Mesodermal cell (in vitro differentiated cells): ENCODE measurements around the gene CBX1.

Experiments used
- H3K27ac ChIP-seq: 2 replicates; pipeline ENCODE4 v1.7.0; 2013; ENCODE audit warnings: mild to moderate bottlenecking, low read depth, low read length, moderate library complexity; ENCODE audit not compliant: severe bottlenecking
- H3K36me3 ChIP-seq: 2 replicates; pipeline ENCODE4 v1.7.1; 2013; ENCODE audit warnings: mild to moderate bottlenecking, low read length, moderate library complexity; ENCODE audit not compliant: control insufficient read depth, insufficient read depth
- H3K4me1 ChIP-seq: one replicate; pipeline ENCODE4 v1.7.1; 2013; ENCODE audit warnings: mild to moderate bottlenecking, low read length; ENCODE audit not compliant: insufficient read depth, control insufficient read depth, poor library complexity, severe bottlenecking
- H3K4me3 ChIP-seq: 2 replicates; pipeline ENCODE4 v1.7.0; 2013; ENCODE audit warnings: low read length, control low read depth, mild to moderate bottlenecking; ENCODE audit not compliant: insufficient read depth, poor library complexity, severe bottlenecking; ENCODE audit errors: extremely low read depth
- H3K9me3 ChIP-seq: 2 replicates; pipeline ENCODE4 v1.7.1; 2013; ENCODE audit warnings: mild to moderate bottlenecking, low read length, moderate library complexity; ENCODE audit not compliant: control insufficient read depth
- WGBS, 2 experiments: methylation state at CpG; one replicate each; pipeline ENCODE4 v1.1.5; 2013; ENCODE audit warnings: missing lambda C conversion rate in 2 of 2; ENCODE audit not compliant: insufficient coverage in 2 of 2; 5-methylcytosine and 5-hydroxymethylcytosine counted together

Gene CBX1

GRCh38 chr17:48123111-48123510, 21.8 kb upstream of the CBX1 start:
- H3K36me3 ChIP-seq: peaks cover 57% of the 10 kb centered on the region
- H3K4me1 ChIP-seq: peaks cover 5% of the 10 kb centered on the region
- H3K27ac ChIP-seq: no peak overlapping the region
- 86 to 90% methylated on average over 2 to 5 of the region's 6 CpGs for WGBS, 2 experiments
- H3K9me3 ChIP-seq: no peaks in the 10 kb centered on the region
- no peak overlapping the region for H3K4me3 ChIP-seq

- Histone ChIP-seq H3K27ac (no peak overlapping the region), H3K36me3 (peaks cover 62% of the 10 kb centered on the region), H3K4me1 (peaks cover 5% of the 10 kb centered on the region), H3K4me3 (no peak overlapping the region), H3K9me3 (no peaks in the 10 kb centered on the region)
- 93 to 100% methylated on average over 2 to 3 of the region's 3 CpGs for WGBS, 2 experiments
These were observed 21.4 kb upstream of the CBX1 start for GRCh38 chr17:48122665-48123045.

DNA sequence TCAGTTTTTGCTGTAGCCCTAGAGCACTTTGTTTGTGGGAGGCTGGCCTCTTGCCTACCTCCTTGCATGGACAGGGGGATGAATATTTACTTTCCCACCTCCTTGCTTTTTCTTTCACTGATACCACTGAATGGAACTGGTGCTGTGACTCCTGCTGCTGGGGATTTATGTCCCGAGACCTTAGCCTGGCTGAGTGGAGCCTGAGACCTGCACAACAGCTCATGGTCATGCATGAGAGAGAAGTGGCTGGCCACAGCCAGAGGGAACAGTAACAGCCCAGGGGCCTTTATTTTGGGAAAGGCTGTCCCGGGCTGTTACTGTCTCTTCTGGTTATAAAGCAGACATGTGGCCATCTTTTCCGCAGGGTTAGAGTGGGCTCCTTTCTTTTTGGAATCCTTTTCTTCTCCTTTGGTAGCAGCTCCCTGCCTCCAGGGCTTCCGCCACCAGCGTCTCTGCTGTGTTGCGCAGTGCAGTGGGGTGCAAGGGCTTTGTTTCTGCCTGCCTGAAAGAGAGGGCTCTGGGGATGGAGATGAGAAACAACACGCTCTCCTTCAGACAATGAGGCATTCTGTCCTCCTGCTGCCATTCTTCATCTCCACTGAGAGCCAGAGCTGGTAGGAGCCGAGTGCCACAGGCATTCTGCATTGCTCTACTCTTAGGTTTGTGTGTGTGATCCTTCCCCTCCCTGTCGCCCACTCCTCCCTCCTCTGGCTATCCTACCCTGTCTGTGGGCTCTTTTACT, 20.8 kb upstream of the CBX1 start:
- Histone ChIP-seq H3K27ac (no peak overlapping the region), H3K4me1 (no peaks in the 10 kb centered on the region), H3K4me3 (no peak overlapping the region), H3K36me3 (peaks cover 66% of the 10 kb centered on the region), H3K9me3 (no peaks in the 10 kb centered on the region)
- 95 to 97% methylated on average over 3 to 6 of the region's 9 CpGs for WGBS, 2 experiments

- no peaks in the 10 kb centered on the region for H3K4me1 ChIP-seq
- no peak overlapping the region for H3K4me3 ChIP-seq
- whole genome bisulfite sequencing, 2 experiments: 94 to 100% methylated on average over 5 of the region's 5 CpGs
- H3K36me3 ChIP-seq: peaks cover 50% of the 10 kb centered on the region
- H3K27ac ChIP-seq: no peak overlapping the region
- no peaks in the 10 kb centered on the region for H3K9me3 ChIP-seq
These were observed 12.0 kb upstream of the CBX1 start for GRCh38 chr17:48113201-48113676.

GRCh38 chr17:48111937-48112241, 10.6 kb upstream of the CBX1 start:
- Histone ChIP-seq H3K27ac (no peak overlapping the region), H3K4me3 (no peak overlapping the region), H3K9me3 (no peaks in the 10 kb centered on the region), H3K36me3 (peaks cover 40% of the 10 kb centered on the region), H3K4me1 (no peaks in the 10 kb centered on the region)
- 100% methylated on average over 1 of the region's 2 CpGs for WGBS, 2 experiments

- Histone ChIP-seq H3K27ac (no peak overlapping the region), H3K36me3 (peaks cover 28% of the 10 kb centered on the region), H3K4me1 (no peaks in the 10 kb centered on the region), H3K4me3 (no peak overlapping the region), H3K9me3 (no peaks in the 10 kb centered on the region)
- WGBS, 2 experiments: 94 to 96% methylated on average over 9 of the region's 9 CpGs
These were observed 9.5 kb upstream of the CBX1 start for GRCh38 chr17:48110761-48111160.

DNA sequence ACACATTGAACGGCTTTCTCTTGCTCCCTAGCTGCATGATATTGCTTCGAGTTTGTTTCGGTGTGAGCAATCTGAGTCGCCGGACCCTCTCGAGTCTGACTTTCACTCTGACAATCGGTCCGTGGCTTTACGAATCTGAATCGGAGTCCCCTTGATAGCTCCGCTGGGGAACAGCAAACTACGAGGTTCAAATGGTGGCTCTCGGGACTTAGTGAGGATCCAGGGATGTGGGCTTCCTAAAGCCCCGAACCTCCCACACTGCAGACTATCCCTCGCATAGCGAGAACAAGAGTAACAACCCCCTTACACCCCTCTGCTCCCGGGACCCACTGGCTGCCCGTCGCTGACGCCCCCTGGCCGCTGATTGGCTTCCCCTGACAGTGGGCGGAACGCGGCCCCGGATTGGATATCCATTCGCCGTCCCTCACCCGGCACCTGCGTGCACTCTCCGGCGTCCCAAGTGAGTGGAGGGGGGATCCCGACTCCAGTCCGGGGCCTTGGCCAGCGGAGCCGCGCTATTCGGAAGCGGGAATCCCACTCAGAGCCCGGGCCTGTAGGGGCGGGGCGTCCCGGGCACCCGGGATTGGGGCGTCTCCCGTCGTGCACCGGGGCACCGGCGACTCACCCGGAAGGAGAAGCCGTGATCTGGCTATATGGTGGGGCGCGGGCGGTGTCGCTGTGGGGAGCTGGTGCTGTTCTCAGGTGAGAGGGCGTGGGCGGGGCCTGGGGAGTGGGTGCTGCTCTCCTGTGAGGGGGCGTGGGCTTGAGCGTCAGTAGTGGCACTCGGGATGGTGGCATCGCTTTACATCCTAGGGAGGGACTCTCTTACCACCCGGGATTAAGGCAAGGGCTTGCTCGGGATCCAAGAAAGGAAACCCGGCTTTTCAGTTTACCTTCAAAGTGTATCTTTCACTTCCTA, 6.1 kb upstream of the CBX1 start, which contains the start of gene SNX11:
Gene SNX11, plus strand, starts transcription at position 630 of the 919 bp plus-strand sequence. CDS start 4,278 bp downstream, outside the sequence.
- Histone ChIP-seq H3K4me3 (peak within 1 kb of the TSS; percentile 76), H3K27ac (peak within 1 kb of the TSS; percentile 70), H3K9me3 (no peaks in the 10 kb centered on the region), H3K4me1 (no peaks in the 10 kb centered on the region), H3K36me3 (peaks cover 7% of the 10 kb centered on the region)
- 1% methylated on average over 46 to 55 of the region's 64 CpGs for WGBS, 2 experiments

- H3K9me3 ChIP-seq: no peaks in the 10 kb centered on the region
- H3K27ac ChIP-seq: no peak overlapping the region
- H3K4me3 ChIP-seq: peak overlapping the region; percentile 76
- 66 to 78% methylated on average over 13 of the region's 13 CpGs for WGBS, 2 experiments
- no peaks in the 10 kb centered on the region for H3K4me1 ChIP-seq
- H3K36me3 ChIP-seq: peaks cover 2% of the 10 kb centered on the region
These were observed 5.5 kb upstream of the CBX1 start for GRCh38 chr17:48106802-48107136.

GRCh38 chr17:48104440-48104839, 3.2 kb upstream of the CBX1 start:
- H3K27ac ChIP-seq: no peak overlapping the region
- no peaks in the 10 kb centered on the region for H3K4me1 ChIP-seq
- H3K36me3 ChIP-seq: peaks cover under 1% of the 10 kb centered on the region
- H3K4me3 ChIP-seq: no peak overlapping the region
- WGBS, 2 experiments: 92 to 94% methylated on average over 5 to 6 of the region's 7 CpGs
- H3K9me3 ChIP-seq: no peaks in the 10 kb centered on the region

GRCh38 chr17:48102798-48103715, 1.8 kb upstream of the CBX1 start:
- Histone ChIP-seq H3K36me3 (peaks cover 8% of the 10 kb centered on the region), H3K27ac (no peak overlapping the region), H3K4me1 (no peaks in the 10 kb centered on the region), H3K4me3 (no peak overlapping the region), H3K9me3 (no peaks in the 10 kb centered on the region)
- WGBS, 2 experiments: 94 to 98% methylated on average over 10 to 11 of the region's 14 CpGs
